GF-D8 (cell line): ENCODE measurements around the gene BUD13.

Experiments used
- DNase-seq: peaks from one replicate; lab custom pipeline; 2025; lab: John Stamatoyannopoulos, UW

BUD13 gene

GRCh38 chr11:116716621-116717020 lies 56.2 kb downstream of the BUD13 start:
- DNase-seq: no peak

- DNase-seq: no peak
These were observed 57.4 kb downstream of the BUD13 start for GRCh38 chr11:116715383-116715782.

GRCh38 chr11:116714902-116715301 lies 57.9 kb downstream of the BUD13 start:
- DNase-seq: no peak

- DNase-seq: no peak
These were observed 60.4 kb downstream of the BUD13 start for GRCh38 chr11:116712428-116712827.

GRCh38 chr11:116710762-116711161 lies 62.0 kb downstream of the BUD13 start:
- no peak for DNase-seq

GRCh38 chr11:116710001-116710674 lies 62.6 kb downstream of the BUD13 start:
- DNase-seq: no peak

GRCh38 chr11:116707746-116708145 lies 65.0 kb downstream of the BUD13 start:
- no peak for DNase-seq

GRCh38 chr11:116707161-116707629 lies 65.6 kb downstream of the BUD13 start:
- DNase-seq: no peak

GRCh38 chr11:116703421-116703820 lies 69.4 kb downstream of the BUD13 start:
- no peak for DNase-seq

- DNase-seq: no peak
These were observed 69.9 kb downstream of the BUD13 start for GRCh38 chr11:116702772-116703385.

- DNase-seq: no peak
These were observed 70.9 kb downstream of the BUD13 start for GRCh38 chr11:116701876-116702275.

- no peak for DNase-seq
These were observed 71.4 kb downstream of the BUD13 start for GRCh38 chr11:116701297-116701801.

GRCh38 chr11:116700586-116701220 lies 72.1 kb downstream of the BUD13 start:
- no peak for DNase-seq
